Astrocyte of the spinal cord (primary cell): ENCODE results near the gene LRRC17.

Experiments used
- DNase-seq: peaks from one replicate; pipeline ENCODE4 v3.0.0; 2011; ENCODE audit warnings: low read depth, low spot score
- H3K4me3 ChIP-seq: 2 replicates; pipeline ENCODE4 v1.5.1; 2011; ENCODE audit warnings: low read depth, mild to moderate bottlenecking, low read length, moderate library complexity
- in situ Hi-C: cut with HindIII; loops from 2 replicates; pipeline ENCODE4 v1.10.0; 2017; ENCODE audit warnings: low sequenced_read_pairs
- TF ChIP-seq, protein P1 (sequence below): IDR thresholded peaks from 2 replicates; pipeline ENCODE4 v1.5.1; 2012; ENCODE audit warnings: low read depth, mild to moderate bottlenecking, low read length, inconsistent platforms

LRRC17 gene

DNA sequence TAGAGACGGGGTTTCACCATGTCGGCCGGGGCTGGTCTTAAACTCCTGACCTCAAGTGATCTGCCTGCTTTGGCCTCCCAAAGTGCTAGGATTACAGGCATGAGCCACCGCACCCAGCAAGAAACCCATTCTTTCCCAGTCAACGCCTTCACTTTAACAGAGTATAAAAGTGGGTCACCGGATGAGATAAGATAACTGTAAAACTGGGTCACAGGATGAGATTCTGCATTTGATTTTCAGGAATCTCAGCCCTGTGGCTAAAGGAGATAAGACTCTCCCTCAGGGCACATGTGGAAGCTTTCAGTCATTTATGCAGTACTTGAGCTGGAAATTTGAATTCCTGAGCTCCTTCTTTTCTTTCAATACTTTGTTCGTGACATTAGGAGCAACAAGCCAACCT is 70.8 kb downstream of the LRRC17 start:
- TF ChIP-seq, protein P1, sequence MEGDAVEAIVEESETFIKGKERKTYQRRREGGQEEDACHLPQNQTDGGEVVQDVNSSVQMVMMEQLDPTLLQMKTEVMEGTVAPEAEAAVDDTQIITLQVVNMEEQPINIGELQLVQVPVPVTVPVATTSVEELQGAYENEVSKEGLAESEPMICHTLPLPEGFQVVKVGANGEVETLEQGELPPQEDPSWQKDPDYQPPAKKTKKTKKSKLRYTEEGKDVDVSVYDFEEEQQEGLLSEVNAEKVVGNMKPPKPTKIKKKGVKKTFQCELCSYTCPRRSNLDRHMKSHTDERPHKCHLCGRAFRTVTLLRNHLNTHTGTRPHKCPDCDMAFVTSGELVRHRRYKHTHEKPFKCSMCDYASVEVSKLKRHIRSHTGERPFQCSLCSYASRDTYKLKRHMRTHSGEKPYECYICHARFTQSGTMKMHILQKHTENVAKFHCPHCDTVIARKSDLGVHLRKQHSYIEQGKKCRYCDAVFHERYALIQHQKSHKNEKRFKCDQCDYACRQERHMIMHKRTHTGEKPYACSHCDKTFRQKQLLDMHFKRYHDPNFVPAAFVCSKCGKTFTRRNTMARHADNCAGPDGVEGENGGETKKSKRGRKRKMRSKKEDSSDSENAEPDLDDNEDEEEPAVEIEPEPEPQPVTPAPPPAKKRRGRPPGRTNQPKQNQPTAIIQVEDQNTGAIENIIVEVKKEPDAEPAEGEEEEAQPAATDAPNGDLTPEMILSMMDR = no peak

DNA sequence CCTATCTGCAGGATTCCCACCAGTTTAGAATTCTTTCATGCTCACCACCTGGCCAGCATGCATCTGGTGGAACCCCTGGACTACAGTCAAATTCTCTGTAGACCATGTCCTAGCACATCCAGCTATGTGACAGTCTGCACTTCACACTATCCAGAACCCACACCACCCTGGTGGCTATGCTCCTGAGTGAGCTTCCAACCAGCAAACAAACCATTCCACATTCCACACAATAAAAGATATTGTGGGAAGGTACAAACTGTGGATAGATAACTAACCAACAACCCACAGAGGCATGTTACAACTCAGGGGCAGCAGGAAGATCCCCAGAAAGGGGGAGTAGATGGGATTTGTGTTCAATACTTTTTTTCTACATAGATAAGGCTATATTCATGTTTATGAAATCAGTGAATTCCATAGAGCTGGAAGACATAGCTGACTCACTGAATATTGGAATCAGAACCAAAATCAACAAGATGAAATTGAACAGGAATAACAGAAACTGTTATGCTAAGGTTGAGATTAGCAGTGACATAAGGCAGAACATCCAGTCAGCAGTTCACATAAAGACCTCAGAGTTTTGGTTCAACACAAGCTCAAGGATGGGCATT is 72.5 kb downstream of the LRRC17 start:
- DNase-seq = peak; percentile 47
- in situ Hi-C loops = no loop called here
- H3K4me3 ChIP-seq = no peak overlapping the region
- TF ChIP-seq, protein P1 = no peak

More for the DNA sequence above, 70.8 kb downstream of the LRRC17 start:
- DNase-seq = no peak
- H3K4me3 ChIP-seq = no peak overlapping the region
- in situ Hi-C loops = no loop called here

GRCh38 chr7:102988088-102988487 is 75.3 kb downstream of the LRRC17 start:
- H3K4me3 ChIP-seq = no peak overlapping the region

GRCh38 chr7:102988631-102989560 is 76.1 kb downstream of the LRRC17 start:
- TF ChIP-seq, protein P1 = no peak
- in situ Hi-C loops = no loop called here
- DNase-seq = no peak
- H3K4me3 ChIP-seq = no peak overlapping the region

More at GRCh38 chr7:102988088-102988487, 75.3 kb downstream of the LRRC17 start:
- TF ChIP-seq, protein P1 = no peak
- DNase-seq = no peak
- in situ Hi-C loops = no loop called here

GRCh38 chr7:102990642-102991041 is 77.8 kb downstream of the LRRC17 start:
- DNase-seq = no peak
- in situ Hi-C loops = no loop called here
- no peak overlapping the region for H3K4me3 ChIP-seq
- TF ChIP-seq, protein P1 = no peak

DNA sequence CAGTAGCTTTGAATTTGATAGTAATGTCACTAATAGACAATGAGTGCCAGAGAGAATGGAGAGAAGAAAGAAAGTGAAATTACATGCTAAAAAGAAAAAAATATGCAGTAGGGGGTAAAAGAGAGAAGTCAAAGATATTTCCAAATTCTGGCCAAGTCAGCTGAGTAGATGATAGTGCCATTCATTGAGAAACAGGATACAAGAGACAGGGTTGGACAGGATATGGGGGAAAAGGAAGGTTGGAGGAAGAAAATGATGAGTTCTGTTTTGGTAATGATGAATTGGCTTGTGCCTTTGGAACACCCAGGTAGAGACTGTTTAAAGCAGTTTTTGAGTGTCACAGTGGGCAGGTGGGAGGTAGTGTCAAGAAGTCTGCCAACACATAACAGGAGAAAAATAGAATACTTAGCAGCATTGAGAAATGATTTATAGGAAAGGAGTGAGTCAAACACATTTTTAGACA is 78.3 kb downstream of the LRRC17 start:
- H3K4me3 ChIP-seq = no peak overlapping the region
- in situ Hi-C loops = no loop called here
- TF ChIP-seq, protein P1 = no peak
- no peak for DNase-seq
